COLO668 (cell line): ENCODE results near the gene DGCR2.
"Not testable (repeated sequence)": the region's sequence is repeated elsewhere in the genome, so short reads cannot be mapped to it uniquely, and the experiment has no call there.

Experiments
- DNase-seq: peaks from one replicate; lab custom pipeline; 2025; ENCODE audit not compliant: unreplicated experiment; lab: John Stamatoyannopoulos, UW

The DGCR2 gene

GRCh38 chr22:19012308-19012986 is 109.8 kb downstream of the DGCR2 start:
- DNase-seq: no peak

DNA sequence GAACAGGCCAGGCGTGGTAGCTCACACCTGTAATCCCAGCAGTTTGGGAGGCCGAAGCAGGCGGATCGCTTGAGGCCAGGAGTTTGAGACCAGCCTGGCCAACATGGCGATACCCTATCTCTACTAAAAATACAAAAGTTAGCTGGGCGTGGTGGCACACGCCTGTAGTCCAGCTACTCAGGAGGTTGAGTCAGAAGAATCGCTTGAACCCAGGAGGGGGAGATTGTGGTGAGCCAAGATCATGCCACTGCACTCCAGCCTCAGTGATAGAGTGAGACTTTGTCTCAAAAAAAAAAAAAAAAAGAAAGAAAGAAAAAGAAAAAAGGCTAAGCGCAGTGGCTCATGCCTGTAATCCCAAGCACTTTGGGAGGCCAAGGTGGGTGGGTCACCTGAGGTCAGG is 110.6 kb downstream of the DGCR2 start:
- DNase-seq: not testable (repeated sequence)

DNA sequence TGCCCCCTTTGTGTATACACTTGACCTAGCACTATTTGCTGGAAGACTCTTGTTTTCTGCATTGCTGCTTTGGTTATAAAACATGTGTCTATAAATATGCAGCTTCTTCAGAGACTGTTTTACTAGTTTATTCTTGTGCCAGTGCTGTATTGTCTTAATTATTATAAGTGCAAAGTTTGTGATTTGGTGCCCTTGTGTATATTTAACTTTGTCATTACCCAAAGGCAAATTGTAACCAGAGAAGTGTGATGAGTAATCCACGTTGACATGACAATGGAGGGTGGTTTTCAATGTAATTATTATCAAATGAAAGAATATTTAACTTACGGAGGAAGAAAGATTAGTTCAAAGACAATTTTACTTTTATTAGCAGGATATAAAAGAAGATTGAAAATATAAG is 111.1 kb downstream of the DGCR2 start:
- no peak for DNase-seq

- no peak for DNase-seq
Observed at GRCh38 chr22:19005905-19006304, 116.3 kb downstream of the DGCR2 start.

- DNase-seq: no peak
Observed at GRCh38 chr22:19004471-19004870, 117.7 kb downstream of the DGCR2 start.

DNA sequence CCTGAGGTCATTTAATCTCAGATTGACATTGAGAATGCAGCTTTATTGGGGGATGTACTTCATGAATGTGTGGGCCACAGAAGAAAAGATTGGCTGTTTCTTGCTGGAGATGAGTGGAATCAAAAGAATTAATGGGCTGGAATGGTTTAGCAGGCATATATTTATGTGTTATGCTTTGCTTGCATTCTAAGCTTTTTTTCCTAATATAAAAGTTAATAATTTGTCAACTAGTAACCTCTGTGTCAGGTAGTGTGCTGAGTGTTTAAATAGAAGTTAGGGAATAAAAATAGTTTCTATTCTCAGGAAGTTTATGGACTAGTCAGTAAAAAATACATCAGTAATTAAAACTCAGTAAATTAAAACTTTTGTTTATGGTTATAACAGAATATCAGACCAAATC is 118.7 kb downstream of the DGCR2 start:
- no peak for DNase-seq

DNA sequence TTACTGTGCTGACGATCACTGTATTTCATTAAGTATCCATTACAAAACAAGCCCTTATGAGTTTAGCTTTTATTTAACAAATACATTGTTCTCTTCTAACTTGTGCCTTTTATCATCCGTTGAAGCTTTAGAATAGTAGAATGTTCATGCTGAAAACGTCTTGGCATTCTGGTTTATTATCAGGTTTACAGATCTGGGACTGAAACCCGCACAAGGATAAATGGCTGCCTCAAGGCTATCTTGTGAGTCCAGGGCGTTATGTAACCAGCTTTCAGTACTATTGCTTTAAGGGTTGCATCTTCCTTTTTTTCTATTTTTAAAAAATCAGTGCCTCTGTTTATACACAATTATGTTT is 119.6 kb downstream of the DGCR2 start:
- no peak for DNase-seq

DNA sequence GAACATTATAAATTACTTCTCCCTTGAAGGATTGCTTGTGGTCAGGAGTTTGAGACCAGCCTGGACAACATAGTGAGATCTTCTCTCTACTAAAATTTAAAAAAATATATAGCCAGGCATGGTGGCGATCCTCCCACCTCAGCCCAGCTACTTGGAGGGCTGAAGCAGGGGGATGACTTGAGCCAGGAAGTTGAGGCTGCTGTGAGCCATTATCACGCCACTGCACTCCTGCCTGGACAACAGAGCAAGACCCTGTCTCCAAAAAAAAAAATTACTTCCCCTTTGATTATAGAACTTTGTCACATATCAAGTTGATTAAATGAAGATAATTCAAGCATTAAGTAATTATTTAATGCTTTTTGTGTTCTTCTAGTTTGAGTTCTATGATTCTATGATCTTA is 121.0 kb downstream of the DGCR2 start:
- no peak for DNase-seq

- DNase-seq: not testable (repeated sequence)
Observed at GRCh38 chr22:19000106-19000505, 122.1 kb downstream of the DGCR2 start.

- no peak for DNase-seq
Observed at GRCh38 chr22:18999416-18999815, 122.8 kb downstream of the DGCR2 start.

DNA sequence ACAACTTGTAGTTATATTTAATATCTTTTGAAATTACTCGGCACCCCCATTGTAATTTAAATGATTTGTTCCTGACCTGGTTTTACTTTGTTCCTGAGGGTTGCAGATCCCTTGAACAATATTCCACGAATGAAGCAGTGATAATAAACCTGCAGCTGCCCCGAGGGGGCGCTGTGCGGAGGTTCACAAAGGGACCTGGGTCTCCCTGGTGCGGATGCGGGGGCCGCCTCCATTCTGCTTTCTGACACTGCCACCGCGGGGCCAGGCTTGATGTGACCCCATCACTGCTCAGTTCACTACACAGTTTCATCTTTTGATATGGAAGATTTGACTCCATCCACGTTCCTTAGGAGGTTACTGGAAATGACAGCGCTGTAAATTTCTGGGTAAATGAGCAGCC is 123.2 kb downstream of the DGCR2 start:
- DNase-seq: peak; percentile 14

DNA sequence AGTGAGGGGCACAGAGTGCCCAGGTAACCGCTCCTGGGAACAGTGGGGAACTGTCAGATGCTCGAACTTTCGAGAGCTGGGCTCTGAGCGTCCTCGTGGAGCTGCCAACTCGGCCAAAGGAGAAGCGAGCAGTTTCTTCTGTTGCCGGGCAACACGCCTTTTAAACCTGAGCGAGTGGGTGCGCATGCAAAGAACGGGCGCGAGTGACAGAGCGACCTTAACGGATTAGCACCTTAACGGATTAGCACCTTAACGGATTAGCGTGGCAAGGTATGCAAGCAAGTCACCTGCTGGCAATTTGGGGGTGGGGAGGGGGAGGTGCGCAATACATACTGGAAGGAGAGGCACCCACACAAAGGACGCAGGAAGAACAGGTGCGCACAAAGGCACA is 124.3 kb downstream of the DGCR2 start:
- DNase-seq: peak; percentile 11

- DNase-seq: no peak
Observed at GRCh38 chr22:18997306-18997924, 124.8 kb downstream of the DGCR2 start.

- DNase-seq: no peak
Observed at GRCh38 chr22:18996376-18996900, 125.8 kb downstream of the DGCR2 start.

DNA sequence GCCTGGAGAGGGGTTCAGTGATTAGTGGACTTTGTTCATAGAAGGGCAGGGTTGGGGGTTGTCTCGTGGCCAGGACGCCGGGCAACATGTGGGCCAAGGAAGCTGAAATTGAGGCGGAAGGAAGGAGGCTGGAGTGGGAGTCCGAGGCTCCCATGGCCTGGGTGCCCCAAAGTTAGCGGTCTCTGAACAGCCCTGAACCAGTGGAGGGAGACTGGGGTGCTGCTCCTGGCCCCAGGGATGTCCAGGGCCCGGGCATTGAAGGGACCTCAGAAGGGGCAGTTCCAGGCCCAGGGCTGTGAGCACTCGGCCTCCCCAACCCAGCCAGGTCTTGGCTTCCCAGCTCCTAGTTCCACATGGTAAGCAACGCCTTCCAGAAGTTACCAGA is 126.9 kb downstream of the DGCR2 start:
- DNase-seq: no peak

GRCh38 chr22:18994701-18995326 is 127.4 kb downstream of the DGCR2 start:
- peak; percentile 39 for DNase-seq

- no peak for DNase-seq
Observed at GRCh38 chr22:18994056-18994455, 128.2 kb downstream of the DGCR2 start.

GRCh38 chr22:18992543-18993198 is 129.5 kb downstream of the DGCR2 start:
- no peak for DNase-seq

DNA sequence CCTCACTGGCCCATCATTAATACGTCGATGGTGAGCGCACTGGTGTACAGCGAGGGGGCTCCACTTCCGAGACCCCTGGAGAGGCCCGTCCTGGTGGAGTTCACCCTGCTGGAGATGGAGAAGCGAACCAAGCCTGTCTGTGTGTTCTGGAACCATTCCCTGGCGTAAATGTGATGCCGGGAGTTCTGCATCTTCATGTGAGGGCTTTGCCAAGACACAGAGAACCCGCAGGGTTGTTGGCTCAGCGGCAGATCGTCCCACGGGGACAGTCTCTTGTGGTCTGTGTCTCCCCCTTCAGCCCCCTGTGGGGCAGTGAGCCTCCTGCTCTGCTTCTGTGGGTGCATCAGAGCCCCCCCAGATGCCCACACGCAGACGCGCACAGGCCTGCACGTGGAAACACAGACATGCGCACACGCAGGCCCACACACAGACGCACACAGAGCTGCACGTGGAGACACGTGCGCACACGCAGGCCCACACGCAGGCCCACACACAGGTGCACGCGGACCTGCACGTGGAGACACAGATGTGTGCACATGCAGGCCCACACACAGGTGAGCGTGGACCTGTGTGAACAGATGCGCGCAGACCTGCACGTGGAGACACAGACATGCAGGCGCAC is 130.3 kb downstream of the DGCR2 start:
- DNase-seq: no peak

DNA sequence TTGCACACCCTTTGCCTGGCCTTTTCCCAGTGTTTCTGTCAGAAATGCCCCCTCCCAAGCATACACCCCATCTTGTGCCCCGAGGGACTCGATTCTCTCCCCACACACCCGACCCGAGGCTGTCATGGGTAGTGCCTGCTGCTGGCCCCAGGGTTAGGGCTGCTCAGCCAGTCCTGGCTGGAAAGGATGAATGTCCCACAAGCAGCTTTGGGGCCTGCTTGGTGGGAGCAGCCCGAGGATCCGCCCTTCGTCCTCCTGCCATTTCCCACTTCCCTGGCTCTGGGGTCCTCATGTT is 131.1 kb downstream of the DGCR2 start:
- DNase-seq: no peak

- DNase-seq: no peak
Observed at GRCh38 chr22:18990355-18991137, 131.7 kb downstream of the DGCR2 start.
